HAP-1 (cell line): ENCODE data around the gene ZNF681.
A peak's percentile ranks its signal among the peaks of the same experiment; 100 is the strongest.
"Not testable (repeated sequence)": the region's sequence is repeated elsewhere in the genome, so short reads cannot be mapped to it uniquely, and the experiment has no call there.

Source experiments
- DNase-seq, 2 experiments: peaks; one replicate each; pipeline ENCODE4 v3.0.0-alpha.2; 2016 to 2020; ENCODE audit warnings: low spot score in 2 of 2
- H3K27me3 ChIP-seq: fragments of 250-450 bp; sonication (Bioruptor Pico); 2 replicates; pipeline ENCODE4 v1.5.1; 2020; ENCODE audit warnings: low read depth, mild to moderate bottlenecking, moderate library complexity
- H3K36me3 ChIP-seq: fragments of 250-450 bp; sonication (Bioruptor Pico); replicated peaks from 2 replicates; pipeline ENCODE4 v1.5.1; 2020; ENCODE audit warnings: mild to moderate bottlenecking
- H3K4me1 ChIP-seq: fragments of 250-450 bp; sonication (Bioruptor Pico); 2 replicates; pipeline ENCODE4 v1.5.1; 2020; ENCODE audit warnings: mild to moderate bottlenecking
- H3K4me3 ChIP-seq: fragments of 250-450 bp; sonication (Bioruptor Pico); 2 replicates; pipeline ENCODE4 v1.5.1; 2020; ENCODE audit warnings: mild to moderate bottlenecking, moderate library complexity
- H3K9me3 ChIP-seq: fragments of 250-450 bp; sonication (Bioruptor Pico); 2 replicates; pipeline ENCODE4 v1.5.1; 2020; ENCODE audit warnings: mild to moderate bottlenecking, moderate library complexity
- in situ Hi-C: fragments of 300-500 bp; cut with MboI; formaldehyde crosslinking; loops from 3 replicates; pipeline ENCODE4 v1.14.3; 2020; ENCODE audit warnings: low sequenced_read_pairs, inconsistent platforms, mixed read lengths

Gene ZNF681

DNA sequence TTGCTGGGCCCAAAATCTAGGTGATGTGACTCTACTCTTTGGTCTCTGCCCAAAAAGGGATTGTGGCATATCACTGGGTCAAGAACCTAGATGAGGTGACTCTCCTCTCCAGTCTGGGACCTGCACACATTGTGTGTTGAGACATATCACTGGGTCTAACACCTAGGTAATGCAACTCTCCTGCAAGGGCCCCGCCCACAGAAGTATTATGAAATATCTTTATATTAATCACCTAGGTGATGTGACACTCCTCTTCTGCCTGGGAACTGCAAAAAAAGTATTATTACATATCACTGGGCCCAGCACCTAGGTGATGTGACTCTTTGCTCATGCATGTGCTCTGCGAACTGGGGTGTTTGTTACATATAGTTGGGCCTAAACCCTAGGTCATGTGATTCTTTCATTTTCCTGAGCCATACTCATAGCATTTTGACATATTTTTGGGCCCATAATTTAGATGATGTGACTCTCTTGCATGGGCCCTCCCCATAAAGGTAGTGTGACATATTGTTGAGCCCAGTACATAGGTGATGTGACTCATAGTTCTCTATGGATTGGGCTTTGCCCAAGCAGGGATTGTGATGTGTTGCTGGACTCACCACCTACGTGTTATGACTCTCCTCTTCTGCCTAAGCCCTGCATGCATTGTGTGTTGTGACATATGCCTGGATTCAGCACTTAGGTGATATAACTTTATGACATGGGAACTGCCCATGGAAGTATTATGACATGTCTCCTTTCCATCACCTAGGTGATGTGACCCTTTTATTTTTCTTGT, 11.2 kb upstream of the ZNF681 start:
- DNase-seq, result no peak
- in situ Hi-C loops, result no loop called here
- no peaks in the 10 kb centered on the region for H3K27me3 ChIP-seq
- H3K4me1 ChIP-seq, result no peaks in the 10 kb centered on the region
- H3K4me3 ChIP-seq, result no peak overlapping the region
- no peaks in the 10 kb centered on the region for H3K36me3 ChIP-seq
- H3K9me3 ChIP-seq, result no peaks in the 10 kb centered on the region

DNA sequence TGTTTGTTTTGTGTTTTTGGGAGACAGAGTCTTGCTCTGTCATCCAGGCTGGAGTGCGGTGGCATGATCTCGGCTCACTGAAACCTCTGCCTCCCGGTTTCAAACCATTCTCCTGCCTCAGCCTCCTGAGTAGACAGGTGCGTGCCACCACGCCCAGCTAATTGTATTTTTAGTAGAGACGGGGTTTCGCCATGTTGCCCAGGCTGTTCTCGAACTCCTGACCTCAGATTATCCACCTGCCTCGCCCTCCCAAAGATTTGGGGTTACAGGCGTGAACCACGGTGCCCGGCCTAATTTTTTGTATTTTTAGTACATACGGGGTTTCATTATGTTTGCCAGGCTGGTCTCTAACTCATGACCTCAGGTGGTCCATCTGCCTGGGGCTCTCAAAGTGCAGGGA, 8.3 kb upstream of the ZNF681 start:
- no peaks in the 10 kb centered on the region for H3K27me3 ChIP-seq
- in situ Hi-C loops, result no loop called here
- no peaks in the 10 kb centered on the region for H3K9me3 ChIP-seq
- H3K4me3 ChIP-seq, result no peak overlapping the region
- DNase-seq, result no peak
- no peaks in the 10 kb centered on the region for H3K4me1 ChIP-seq
- no peaks in the 10 kb centered on the region for H3K36me3 ChIP-seq

DNA sequence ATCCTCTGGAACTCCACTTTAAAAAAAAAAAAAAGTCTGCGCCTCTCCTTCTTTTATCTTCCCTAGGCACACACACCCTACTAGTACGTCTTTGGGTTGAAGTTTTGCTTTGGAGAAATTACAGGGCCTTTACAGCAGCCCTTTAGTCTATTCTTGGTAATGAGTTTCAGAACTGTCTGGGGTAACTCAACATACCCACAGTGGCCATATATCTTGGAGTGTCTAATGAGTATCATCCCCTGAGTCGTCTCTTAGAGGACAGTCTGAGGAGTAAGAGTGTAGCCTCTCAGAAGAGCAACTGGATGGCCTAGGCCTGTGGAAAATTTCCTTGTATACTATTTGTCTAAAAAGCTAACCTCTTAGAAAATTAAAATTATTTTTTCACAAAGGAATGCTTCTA, 6.1 kb upstream of the ZNF681 start:
- no peaks in the 10 kb centered on the region for H3K27me3 ChIP-seq
- H3K4me1 ChIP-seq, result no peaks in the 10 kb centered on the region
- in situ Hi-C loops, result no loop called here
- H3K36me3 ChIP-seq, result no peaks in the 10 kb centered on the region
- no peak overlapping the region for H3K4me3 ChIP-seq
- H3K9me3 ChIP-seq, result no peaks in the 10 kb centered on the region
- no peak for DNase-seq

DNA sequence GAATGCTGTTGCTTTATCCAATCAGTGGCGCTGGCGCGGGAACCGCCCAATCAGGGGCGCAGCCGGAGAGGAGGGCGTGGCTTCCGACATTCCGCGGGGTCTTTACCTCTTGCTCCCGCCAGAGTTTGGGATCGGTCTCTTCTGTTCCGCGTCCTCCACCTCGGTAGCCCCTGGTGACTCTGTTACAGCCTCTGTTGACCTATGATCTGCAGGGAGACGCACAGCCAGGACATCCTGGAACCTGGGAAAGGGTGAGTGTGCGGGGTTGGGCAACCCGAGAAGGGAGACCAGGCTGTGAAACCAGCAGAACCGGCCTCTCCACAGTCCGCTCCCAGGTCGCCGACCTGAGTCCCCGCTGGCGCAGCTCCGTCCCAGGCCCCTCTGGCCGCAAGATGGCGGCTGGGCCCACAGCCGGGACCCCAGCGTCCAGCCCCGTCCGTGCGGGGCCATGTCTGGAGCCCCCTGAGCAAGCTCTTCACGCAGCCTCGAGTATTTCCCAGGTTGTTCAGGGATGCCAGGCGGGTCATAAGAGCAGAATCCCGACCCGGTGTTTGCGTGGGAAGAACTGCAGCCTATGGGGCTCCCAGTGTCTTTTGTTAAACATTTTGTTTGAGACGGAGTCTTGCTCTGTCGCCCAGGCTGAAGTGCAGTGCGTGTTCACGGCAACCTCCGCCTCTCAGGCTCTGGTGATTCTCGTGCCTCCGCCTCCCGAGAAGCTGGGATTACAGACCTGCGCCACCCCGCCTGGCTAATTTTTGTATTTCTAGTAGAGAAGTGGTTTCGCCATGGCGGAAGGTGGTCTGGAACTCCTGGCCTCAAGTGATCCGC, 4.4 kb upstream of the ZNF681 start:
- no peaks in the 10 kb centered on the region; the same call in 1 of the 2 replicates for H3K4me1 ChIP-seq
- in situ Hi-C loops, result no loop called here
- H3K4me3 ChIP-seq, result no peak overlapping the region
- no peaks in the 10 kb centered on the region for H3K36me3 ChIP-seq
- no peak for DNase-seq
- no peaks in the 10 kb centered on the region for H3K27me3 ChIP-seq
- H3K9me3 ChIP-seq, result no peaks in the 10 kb centered on the region

DNA sequence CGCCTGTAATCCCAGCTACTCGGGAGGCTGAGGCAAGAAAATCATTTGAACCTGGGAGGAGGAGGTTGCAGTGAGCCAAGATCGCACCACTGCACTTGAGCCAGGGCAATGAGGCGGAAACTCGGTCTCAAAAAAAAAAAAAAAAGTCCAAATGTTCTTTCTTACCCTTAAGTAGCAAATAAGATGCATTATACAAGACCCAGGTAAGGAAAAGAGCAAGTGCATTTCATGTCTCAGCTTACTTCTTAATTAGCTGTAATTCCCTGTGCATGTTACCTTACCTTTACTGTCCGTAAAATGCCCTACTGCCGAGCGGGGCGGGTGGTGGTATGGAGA, 3.8 kb upstream of the ZNF681 start:
- Histone ChIP-seq H3K36me3 (no peaks in the 10 kb centered on the region), H3K9me3 (no peaks in the 10 kb centered on the region), H3K27me3 (no peaks in the 10 kb centered on the region), H3K4me1 (no peaks in the 10 kb centered on the region; the same call in 1 of the 2 replicates), H3K4me3 (no peak overlapping the region)
- in situ Hi-C loops, result no loop called here
- no peak for DNase-seq

DNA sequence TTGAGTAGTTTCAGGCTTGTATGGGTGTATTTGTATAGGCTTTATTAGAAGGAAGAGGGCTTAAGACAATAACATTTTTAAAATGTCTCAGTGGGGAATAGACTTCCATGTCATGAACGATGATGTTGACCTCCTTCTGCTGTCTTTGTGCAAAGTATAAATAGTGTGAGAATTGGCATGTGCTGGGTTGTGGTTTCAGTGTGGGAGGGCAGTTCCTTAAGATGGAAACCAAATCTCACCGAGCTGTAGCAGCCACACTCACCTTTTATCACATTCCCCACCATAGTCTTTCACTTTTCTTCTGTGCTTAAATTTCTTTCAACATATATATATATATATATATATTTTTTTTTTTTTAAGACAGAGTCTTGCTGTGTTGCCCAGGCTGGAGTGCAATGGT, 1.6 kb upstream of the ZNF681 start:
- DNase-seq, H3K27me3 ChIP-seq, H3K4me1 ChIP-seq, H3K4me3 ChIP-seq, H3K9me3 ChIP-seq, in situ Hi-C loops, H3K36me3 ChIP-seq: not testable (repeated sequence)

DNA sequence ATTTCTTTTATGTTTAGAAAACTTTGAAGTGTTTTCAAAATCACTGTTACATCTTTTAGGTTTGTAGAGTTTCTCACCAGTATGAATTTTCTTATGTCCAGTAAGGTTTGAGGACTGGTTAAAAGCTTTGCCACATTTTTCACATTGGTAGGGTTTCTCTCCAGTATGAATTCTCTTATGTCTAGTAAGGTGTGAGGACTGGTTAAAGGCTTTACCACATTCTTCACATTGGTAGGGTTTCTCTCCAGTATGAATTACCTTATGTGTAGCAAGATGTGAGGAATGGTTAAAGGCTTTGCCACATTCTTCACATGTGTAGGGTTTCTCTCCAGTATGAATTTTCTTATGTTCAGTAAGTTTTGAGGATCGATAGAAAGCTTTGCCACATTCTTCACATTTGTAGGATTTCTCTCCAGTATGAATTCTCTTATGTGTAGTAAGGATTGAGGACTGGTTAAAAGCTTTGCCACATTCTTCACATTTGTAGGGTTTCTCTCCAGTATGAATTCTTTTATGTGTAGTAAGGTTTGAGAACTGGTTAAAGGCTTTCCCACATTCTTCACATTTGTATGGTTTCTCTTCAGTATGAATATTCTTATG, 15.0 kb downstream of the ZNF681 start:
- H3K9me3 ChIP-seq, H3K4me3 ChIP-seq, H3K27me3 ChIP-seq, H3K4me1 ChIP-seq, H3K36me3 ChIP-seq, DNase-seq, in situ Hi-C loops: not testable (repeated sequence)

DNA sequence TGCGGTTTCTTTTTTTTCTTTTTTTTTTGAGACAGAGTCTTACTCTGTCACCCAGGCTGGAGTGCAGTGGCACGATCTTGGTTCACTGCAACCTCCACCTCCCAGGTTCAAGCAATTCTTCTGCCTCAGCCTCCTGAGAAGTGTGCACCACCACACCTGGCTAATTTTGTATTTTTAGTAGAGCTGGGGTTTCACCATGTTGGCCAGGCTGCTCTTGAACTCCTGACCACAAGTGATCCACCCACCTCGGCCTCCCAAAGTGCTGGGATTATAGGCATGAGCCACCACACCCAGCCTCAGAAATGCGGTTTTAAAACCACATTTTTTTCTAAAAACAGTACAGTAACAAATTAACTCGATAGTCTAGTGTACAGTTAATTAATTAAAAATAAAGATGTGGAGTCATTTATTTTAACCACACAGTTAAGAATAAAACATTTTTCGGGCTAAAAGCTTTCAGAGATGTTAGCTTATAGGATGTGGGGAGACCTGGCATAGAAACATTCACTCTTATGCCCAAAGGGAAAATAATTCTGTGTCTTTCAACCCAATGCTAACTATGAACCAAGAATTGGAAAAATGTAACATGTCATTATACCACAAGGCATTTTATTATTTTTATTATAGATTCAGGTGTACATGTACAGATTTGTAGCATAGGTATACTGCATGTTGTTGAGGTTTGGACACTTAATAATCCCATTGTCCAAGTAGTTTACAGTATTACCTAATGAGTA, 27.8 kb downstream of the ZNF681 start:
- H3K9me3 ChIP-seq, H3K27me3 ChIP-seq, H3K36me3 ChIP-seq, DNase-seq, H3K4me3 ChIP-seq, H3K4me1 ChIP-seq, in situ Hi-C loops: not testable (repeated sequence)

DNA sequence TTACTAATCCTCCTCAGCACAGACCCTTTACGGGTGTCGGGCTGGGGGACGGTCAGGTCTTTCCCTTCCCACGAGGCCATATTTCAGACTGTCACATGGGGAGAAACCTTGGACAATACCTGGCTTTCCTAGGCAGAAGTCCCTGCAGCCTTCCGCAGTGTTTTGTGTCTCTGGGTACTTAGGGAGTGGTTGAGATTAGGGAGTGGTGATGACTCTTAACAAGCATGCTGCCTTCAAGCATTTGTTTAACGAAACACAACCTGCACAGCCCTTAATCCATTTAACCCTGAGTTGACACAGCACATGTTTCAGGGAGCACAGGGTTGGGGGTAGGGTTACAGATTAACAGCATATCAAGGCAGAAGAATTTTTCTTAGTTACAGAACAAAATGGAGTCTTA, 34.5 kb downstream of the ZNF681 start:
- in situ Hi-C loops, H3K4me1 ChIP-seq, H3K36me3 ChIP-seq, H3K27me3 ChIP-seq, H3K4me3 ChIP-seq, DNase-seq, H3K9me3 ChIP-seq: not testable (repeated sequence)

DNA sequence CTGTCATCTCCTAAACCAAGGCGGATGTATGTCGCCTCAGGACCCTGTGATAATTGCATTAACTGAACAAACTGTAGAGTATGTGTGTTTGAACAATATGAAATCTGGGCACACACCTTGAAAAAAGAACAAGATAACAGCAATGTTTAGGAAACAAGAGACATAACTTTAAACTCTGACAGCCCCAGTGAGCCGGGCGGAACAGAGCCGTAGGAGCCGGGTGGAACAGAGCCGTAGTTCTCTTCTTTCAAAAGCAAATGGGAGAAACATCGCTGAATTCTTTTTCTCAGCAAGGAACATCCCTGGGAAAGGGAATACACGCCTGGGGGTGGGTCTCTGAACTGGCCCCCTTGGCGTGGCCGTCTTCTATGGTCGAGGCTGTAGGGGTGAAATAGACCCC, 39.9 kb downstream of the ZNF681 start:
- in situ Hi-C loops, result no loop called here
- Histone ChIP-seq H3K27me3 (no peaks in the 10 kb centered on the region), H3K4me1 (no peaks in the 10 kb centered on the region), H3K36me3 (no peaks in the 10 kb centered on the region), H3K9me3 (no peaks in the 10 kb centered on the region; the same call in 1 of the 2 replicates), H3K4me3 (no peak overlapping the region)
- no peak for DNase-seq

DNA sequence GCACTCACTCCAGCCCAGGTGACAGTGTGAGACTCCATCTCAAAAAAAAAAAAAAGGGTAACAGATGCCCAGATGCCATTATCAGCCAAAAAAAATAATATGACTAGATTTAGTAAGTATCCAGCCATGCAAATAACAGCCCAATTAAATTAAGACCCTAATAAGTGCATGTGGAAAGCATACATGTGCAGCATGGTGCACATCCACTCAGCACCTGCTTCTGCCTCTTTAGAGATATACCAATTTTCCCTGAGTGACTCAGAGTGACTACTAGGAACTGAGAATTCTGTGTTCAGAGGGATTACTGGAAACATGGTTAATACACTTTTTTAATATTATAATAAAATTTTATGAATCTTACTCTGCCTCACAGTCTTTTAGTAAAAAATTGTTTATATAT, 41.9 kb downstream of the ZNF681 start:
- H3K4me1 ChIP-seq, result no peaks in the 10 kb centered on the region

DNA sequence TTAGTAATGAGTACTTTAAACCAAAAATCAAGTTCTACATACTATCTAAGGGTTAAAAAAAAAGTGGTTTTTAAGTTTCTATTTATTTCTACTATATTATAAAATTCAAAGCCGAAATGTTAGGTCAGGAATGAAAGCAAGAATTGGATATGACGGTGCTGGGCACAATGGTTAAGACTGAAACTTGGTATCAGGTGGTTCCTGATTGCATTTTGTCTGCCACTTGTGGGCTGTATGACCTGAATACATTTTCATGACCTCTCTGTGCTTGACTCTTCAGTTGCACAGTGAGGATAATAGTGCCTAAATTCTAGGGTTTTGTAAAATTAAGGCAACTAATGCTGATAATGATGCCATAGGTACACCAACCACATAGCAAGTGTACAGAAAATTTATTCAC, 49.3 kb downstream of the ZNF681 start:
- Histone ChIP-seq H3K4me1 (no peaks in the 10 kb centered on the region), H3K27me3 (no peaks in the 10 kb centered on the region), H3K36me3 (no peaks in the 10 kb centered on the region), H3K9me3 (no peaks in the 10 kb centered on the region), H3K4me3 (no peak overlapping the region)
- no peak for DNase-seq
- in situ Hi-C loops, result no loop called here

More for the DNA sequence above, 41.9 kb downstream of the ZNF681 start:
- Histone ChIP-seq H3K4me3 (no peak overlapping the region), H3K36me3 (no peaks in the 10 kb centered on the region), H3K9me3 (no peaks in the 10 kb centered on the region), H3K27me3 (no peaks in the 10 kb centered on the region)
- in situ Hi-C loops, result no loop called here
- no peak for DNase-seq

DNA sequence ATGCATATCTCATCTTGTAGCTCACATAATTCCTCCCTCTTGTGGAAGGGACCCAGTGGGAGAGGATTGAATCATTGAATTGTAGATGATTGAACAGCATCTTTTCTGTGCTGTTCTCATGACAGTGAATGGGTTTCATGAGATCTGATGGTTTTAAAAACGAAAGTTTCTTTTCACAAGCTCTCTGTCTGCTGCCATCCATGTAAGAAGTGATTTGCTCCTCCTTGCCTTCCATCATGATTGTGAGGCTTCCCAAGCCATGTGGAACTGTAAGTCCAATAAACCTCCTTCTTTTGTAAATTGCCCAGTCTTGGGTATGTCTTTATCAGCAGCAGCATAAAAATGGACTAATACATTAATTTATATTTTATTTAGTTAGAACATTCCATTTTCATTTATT, 52.0 kb downstream of the ZNF681 start:
- Histone ChIP-seq H3K4me3 (no peak overlapping the region), H3K4me1 (no peaks in the 10 kb centered on the region), H3K27me3 (no peaks in the 10 kb centered on the region), H3K36me3 (no peaks in the 10 kb centered on the region), H3K9me3 (no peaks in the 10 kb centered on the region)
- in situ Hi-C loops, result no loop called here
- no peak for DNase-seq

DNA sequence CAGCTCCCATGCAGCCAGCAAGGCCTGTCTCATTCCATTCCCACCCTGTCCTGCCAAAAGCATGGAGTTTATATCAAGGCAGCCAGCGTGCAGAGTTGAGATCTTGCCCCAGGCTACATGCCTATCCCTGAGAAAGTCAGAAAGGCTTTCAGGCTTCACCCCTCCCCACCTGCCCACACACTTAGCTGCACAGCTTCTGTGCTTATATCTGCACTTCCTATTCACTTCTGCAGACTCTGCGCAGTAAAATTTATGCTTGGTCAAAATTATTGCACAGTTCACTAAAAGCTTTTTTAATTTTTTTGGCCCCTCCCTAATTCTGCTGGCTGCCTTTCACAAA, 59.2 kb downstream of the ZNF681 start:
- Histone ChIP-seq H3K9me3 (no peaks in the 10 kb centered on the region), H3K4me3 (no peak overlapping the region), H3K36me3 (no peaks in the 10 kb centered on the region), H3K27me3 (no peaks in the 10 kb centered on the region), H3K4me1 (no peaks in the 10 kb centered on the region)
- DNase-seq, result peak in 1 of 2 experiments; percentile 18
- in situ Hi-C loops, result no loop called here
